Right lobe of liver (tissue), 6 donors: ENCODE measurements around the gene RTP4. TPM values are rescaled to one million over a fixed set of nuclear protein-coding genes. Genes with fewer than 3 reads are reported as not detected.
"Not testable (repeated sequence)": the region's sequence is repeated elsewhere in the genome, so short reads cannot be mapped to it uniquely, and the experiment has no call there.

Experiments
- ATAC-seq, 4 donors: fragments of 200-7000 bp; cut with Tn5 transposase; one replicate each; pipeline ENCODE4 v1.9.1; 2020; ENCODE audit warnings: mild to moderate bottlenecking in 4 of 4, moderate library complexity in 4 of 4
- DNase-seq, 3 donors: peaks; one replicate each; pipeline ENCODE4 v3.0.0-alpha.2; 2020
- H3K27ac ChIP-seq, 3 donors: fragments of 200-600 bp; one replicate each; pipeline ENCODE4 v1.8.0; 2022
- H3K27me3 ChIP-seq, 2 donors: fragments of 200-600 bp; one replicate each; pipeline ENCODE4 v1.8.0; 2022
- H3K36me3 ChIP-seq, 4 donors: fragments of 200-600 bp; sonication (generic) in 1 of 4; one replicate each; pipeline versions ENCODE4 v1.5.1 to v1.8.0; 2017 to 2022; ENCODE audit warnings: control low read depth in 1 of 4
- H3K4me1 ChIP-seq, 4 donors: fragments of 200-600 bp; sonication (generic) in 1 of 4; one replicate each; pipeline versions ENCODE4 v1.5.1 to v1.8.0; 2017 to 2022; ENCODE audit warnings: control low read depth in 1 of 4
- H3K4me3 ChIP-seq, 3 donors: fragments of 200-600 bp; one replicate each; pipeline ENCODE4 v1.8.0; 2022
- H3K9me3 ChIP-seq, 4 donors: fragments of 200-600 bp; sonication (generic) in 1 of 4; one replicate each; pipeline versions ENCODE4 v1.5.1 to v1.8.0; 2017 to 2022; ENCODE audit warnings: control low read depth in 1 of 4
- POLR2A ChIP-seq: fragments of 450-650 bp; IDR thresholded peaks from one replicate; pipeline ENCODE4 v1.6.1; 2017; ENCODE audit warnings: antibody characterized with exemption, mild to moderate bottlenecking
- WGBS: methylation state at CpG from one replicate; pipeline ENCODE4 v1.1.6; 2018; ENCODE audit warnings: low coverage, low lambda C conversion rate; ENCODE audit not compliant: insufficient coverage; ENCODE audit errors: missing lambda C conversion rate; 5-methylcytosine and 5-hydroxymethylcytosine counted together
- intact Hi-C, 2 donors: fragments of 100-400 bp; cut with DNase I; formaldehyde crosslinking; loops; one replicate each; pipeline versions ENCODE4 v1.11.2 to v1.14.1; 2022
- total RNA-seq, 6 experiments: library from RNA; depleted of rRNA in 2 of 6; stranded (reverse); fragments of >200 nt in 2 of 6; fragmentation: NEBNext Ultra II Directional in 3 of 6; extraction: Animal tissue kit (Norgen Biotek cat#: 25700) in 3 of 6; gene quantifications; one replicate each; pipeline versions ENCODE4 v1.1.0 to v1.2.4, GENCODE V29; 2016 to 2023
- TF ChIP-seq, protein P1 (sequence below), 4 donors: fragments of 200-600 bp in 3 of 4; fragments of 450-650 bp in 1 of 4; IDR thresholded peaks; one replicate each; pipeline versions ENCODE4 v1.5.1 to v1.8.0; 2016 to 2022; ENCODE audit warnings: antibody characterized with exemption in 4 of 4, mild to moderate bottlenecking in 2 of 4
- donor health status: DM: no; HTN: yes; CAD: no.
- donor health status: DM: no; HTN: no; CAD: no.
- donor health status: DM: no; HTN: no; CAD: no.
- donor health status: DM: no; HTN: yes; CAD: no.
- donor health status: DM: no; HTN: yes; CAD: no.

Gene RTP4
- total RNA-seq, 6 experiments from 2014 or later = 0.92 to 3.2 (median 2.0) TPM

DNA sequence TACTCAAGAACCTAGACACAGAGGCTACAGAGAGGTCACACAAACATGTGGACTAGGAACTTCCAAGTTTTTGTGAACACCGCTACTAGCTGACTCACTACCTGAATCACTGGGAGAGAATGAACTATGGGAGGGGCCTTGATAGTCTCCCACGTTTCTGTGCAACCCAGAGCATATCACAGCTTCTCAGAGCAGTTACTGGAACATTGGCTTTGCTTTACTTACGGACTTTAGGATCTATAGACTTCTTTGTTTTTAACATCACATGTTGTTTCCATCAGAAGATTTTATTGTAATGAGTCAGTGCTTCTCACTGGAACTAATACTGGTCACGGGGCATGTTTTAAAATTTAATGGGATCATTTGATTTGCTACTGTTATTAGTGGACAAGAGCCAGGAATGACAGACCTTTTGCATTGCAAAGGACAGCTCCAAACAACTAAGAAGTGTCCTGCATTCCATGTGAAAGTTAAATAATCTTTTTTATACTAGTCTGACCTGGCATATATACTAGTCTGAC lies 35.6 kb downstream of the RTP4 start:
- Histone ChIP-seq H3K36me3 (no peaks in the 10 kb centered on the region), H3K27me3 (no peaks in the 10 kb centered on the region), H3K9me3 (no peaks in the 10 kb centered on the region), H3K4me1 (no peaks in the 10 kb centered on the region), H3K4me3 (no peak overlapping the region), H3K27ac (no peak overlapping the region)
- WGBS = 51% methylated on average over 4 of the region's 4 CpGs
- ATAC-seq (peak in 1 of 4 donors; percentile 91), DNase-seq (no peak)
- TF ChIP-seq, protein P1, sequence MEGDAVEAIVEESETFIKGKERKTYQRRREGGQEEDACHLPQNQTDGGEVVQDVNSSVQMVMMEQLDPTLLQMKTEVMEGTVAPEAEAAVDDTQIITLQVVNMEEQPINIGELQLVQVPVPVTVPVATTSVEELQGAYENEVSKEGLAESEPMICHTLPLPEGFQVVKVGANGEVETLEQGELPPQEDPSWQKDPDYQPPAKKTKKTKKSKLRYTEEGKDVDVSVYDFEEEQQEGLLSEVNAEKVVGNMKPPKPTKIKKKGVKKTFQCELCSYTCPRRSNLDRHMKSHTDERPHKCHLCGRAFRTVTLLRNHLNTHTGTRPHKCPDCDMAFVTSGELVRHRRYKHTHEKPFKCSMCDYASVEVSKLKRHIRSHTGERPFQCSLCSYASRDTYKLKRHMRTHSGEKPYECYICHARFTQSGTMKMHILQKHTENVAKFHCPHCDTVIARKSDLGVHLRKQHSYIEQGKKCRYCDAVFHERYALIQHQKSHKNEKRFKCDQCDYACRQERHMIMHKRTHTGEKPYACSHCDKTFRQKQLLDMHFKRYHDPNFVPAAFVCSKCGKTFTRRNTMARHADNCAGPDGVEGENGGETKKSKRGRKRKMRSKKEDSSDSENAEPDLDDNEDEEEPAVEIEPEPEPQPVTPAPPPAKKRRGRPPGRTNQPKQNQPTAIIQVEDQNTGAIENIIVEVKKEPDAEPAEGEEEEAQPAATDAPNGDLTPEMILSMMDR (IDR thresholded peaks at IDR 0.05) = no peak
- intact Hi-C loops = no loop called here

DNA sequence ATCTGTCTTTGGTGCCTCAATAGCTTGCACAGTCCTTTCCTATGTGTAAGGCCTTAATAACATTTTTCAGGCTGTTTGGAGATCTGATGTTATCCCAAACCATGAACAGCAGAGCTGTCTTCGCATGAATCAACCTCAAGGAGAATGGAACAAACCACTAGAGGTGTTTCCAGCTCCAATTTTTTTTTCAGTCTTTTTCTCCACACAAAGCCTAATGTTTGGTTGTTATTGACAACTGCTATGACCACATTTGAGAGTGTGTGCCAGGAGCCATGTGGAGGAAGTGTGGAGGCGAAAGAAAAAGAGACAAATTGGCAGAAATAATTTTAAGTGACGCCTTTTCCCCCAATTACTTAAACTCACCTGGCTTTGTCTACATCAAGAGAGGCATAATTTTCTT lies 38.7 kb downstream of the RTP4 start:
- intact Hi-C loops = no loop called here
- DNase-seq (no peak), ATAC-seq (no peak)
- Histone ChIP-seq H3K4me1 (no peaks in the 10 kb centered on the region), H3K36me3 (no peaks in the 10 kb centered on the region), H3K27ac (no peak overlapping the region), H3K9me3 (no peaks in the 10 kb centered on the region), H3K4me3 (no peak overlapping the region), H3K27me3 (no peaks in the 10 kb centered on the region)
- TF ChIP-seq POLR2A = no peak
- TF ChIP-seq, protein P1 (IDR thresholded peaks at IDR 0.05) = no peak
- 87% methylated on average over 3 of the region's 3 CpGs for WGBS

DNA sequence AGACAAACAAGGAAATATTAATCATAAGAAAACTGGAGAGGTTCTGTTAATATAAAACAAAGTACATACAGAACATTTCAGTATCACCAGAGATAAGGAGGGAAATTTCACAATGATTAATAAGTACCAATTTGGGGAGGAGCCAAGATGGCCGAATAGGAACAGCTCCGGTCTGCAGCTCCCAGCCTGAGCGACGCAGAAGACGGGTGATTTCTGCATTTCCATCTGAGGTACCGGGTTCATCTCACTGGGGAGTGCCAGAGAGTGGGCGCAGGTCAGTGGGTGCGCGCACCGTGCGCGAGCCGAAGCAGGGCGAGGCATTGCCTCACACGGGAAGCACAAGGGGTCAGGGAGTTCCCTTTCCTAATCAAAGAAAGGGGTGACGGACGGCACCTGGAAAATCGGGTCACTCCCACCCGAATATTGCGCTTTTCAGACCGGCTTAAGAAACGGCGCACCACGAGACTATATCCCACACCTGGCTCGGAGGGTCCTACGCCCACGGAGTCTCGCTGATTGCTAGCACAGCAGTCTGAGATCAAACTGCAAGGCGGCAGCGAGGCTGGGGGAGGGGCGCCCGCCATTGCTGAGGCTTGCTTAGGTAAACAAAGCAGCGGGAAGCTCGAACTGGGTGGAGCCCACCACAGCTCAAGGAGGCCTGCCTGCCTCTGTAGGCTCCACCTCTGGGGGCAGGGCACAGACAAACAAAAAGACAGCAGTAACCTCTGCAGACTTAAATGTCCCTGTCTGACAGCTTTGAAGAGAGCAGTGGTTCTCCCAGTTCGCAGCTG lies 44.0 kb downstream of the RTP4 start:
- H3K4me3 ChIP-seq, DNase-seq, H3K9me3 ChIP-seq, H3K36me3 ChIP-seq, H3K27ac ChIP-seq, H3K27me3 ChIP-seq, intact Hi-C loops, ATAC-seq, H3K4me1 ChIP-seq: not testable (repeated sequence)
- WGBS = 14% methylated on average over 1 of the region's 35 CpGs

Other genes with a start within 250 kb of the RTP4 start
- 10 to 100 TPM in 1 of 6 experiments, 1 to 10 TPM in 5; 1.2 to 10.5 (median 2.9) TPM for gene RPL39L, start 228.9 kb upstream of the RTP4 start, total RNA-seq
- not detected for gene RTP1, start 170.9 kb upstream of the RTP4 start, total RNA-seq
- gene MASP1, start 76.6 kb upstream of the RTP4 start, total RNA-seq = 100 to 1,000 TPM in 5 of 6 experiments, 10 to 100 TPM in 1; 84.6 to 146 (median 114) TPM